CD14-positive monocyte (primary cell): ENCODE results near the gene CDK5RAP2. TPM values are rescaled to one million over a fixed set of nuclear protein-coding genes. Genes with fewer than 3 reads are reported as not detected.

Experiments used
- DNase-seq, 3 donors: peaks; one replicate each; pipeline ENCODE4 v3.0.0-alpha.2; 2011 to 2022
- H2AFZ ChIP-seq: 2 replicates; pipeline ENCODE4 v1.6.0; 2012; ENCODE audit warnings: mild to moderate bottlenecking, low read depth, low read length, inconsistent platforms; ENCODE audit not compliant: insufficient read depth, poor library complexity, severe bottlenecking
- H3K27ac ChIP-seq, 2 donors: 1 replicate in 1 of 2; 2 replicates in 1 of 2; pipeline ENCODE4 v1.5.1; 2012 to 2013; ENCODE audit warnings: low read length in 2 of 2, control low read depth in 1 of 2, inconsistent platforms in 1 of 2, low read depth in 1 of 2, mild to moderate bottlenecking in 1 of 2
- H3K27me3 ChIP-seq, 2 donors: one replicate each; pipeline versions ENCODE4 v1.6.0 to v1.6.1; 2011 to 2013; ENCODE audit warnings: low read length in 2 of 2; ENCODE audit not compliant: control insufficient read depth in 2 of 2, insufficient read depth in 2 of 2
- H3K36me3 ChIP-seq, 2 donors: replicated peaks in 1 of 2; 1 replicate in 1 of 2; 2 replicates in 1 of 2; pipeline versions ENCODE4 v1.5.1 to v1.6.1; 2012 to 2013; ENCODE audit warnings: low read length in 2 of 2, control low read depth in 1 of 2, inconsistent platforms in 1 of 2, mild to moderate bottlenecking in 1 of 2; ENCODE audit not compliant: insufficient read depth in 2 of 2, control insufficient read depth in 1 of 2
- H3K4me1 ChIP-seq, 2 donors: 1 replicate in 1 of 2; 2 replicates in 1 of 2; pipeline versions ENCODE4 v1.5.1 to v1.6.1; 2012 to 2013; ENCODE audit warnings: low read length in 2 of 2, control low read depth in 1 of 2, inconsistent platforms in 1 of 2, mild to moderate bottlenecking in 1 of 2, moderate library complexity in 1 of 2; ENCODE audit not compliant: insufficient read depth in 2 of 2, control insufficient read depth in 1 of 2
- H3K4me2 ChIP-seq: replicated peaks from 2 replicates; pipeline ENCODE3; 2012; ENCODE audit warnings: low read length, moderate library complexity, mild to moderate bottlenecking; ENCODE audit not compliant: poor library complexity, severe bottlenecking; ENCODE audit errors: extremely low read depth
- H3K4me3 ChIP-seq, 3 experiments: fragments of 200-600 bp in 1 of 3; sonication (generic) in 1 of 3; replicated peaks in 1 of 3; 1 replicate in 2 of 3; 2 replicates in 1 of 3; pipeline ENCODE4 v1.5.1; 2011 to 2013; ENCODE audit warnings: low read length in 3 of 3, mild to moderate bottlenecking in 3 of 3, control low read depth in 2 of 3, low read depth in 2 of 3, inconsistent platforms in 1 of 3, moderate library complexity in 1 of 3
- H3K79me2 ChIP-seq: 2 replicates; pipeline ENCODE4 v1.6.0; 2012; ENCODE audit warnings: mild to moderate bottlenecking, control low read depth, inconsistent platforms, low read length, moderate library complexity; ENCODE audit not compliant: insufficient read depth
- H3K9ac ChIP-seq: 2 replicates; pipeline ENCODE4 v1.6.0; 2017; ENCODE audit warnings: low read length, mild to moderate bottlenecking; ENCODE audit not compliant: insufficient read depth, poor library complexity, severe bottlenecking
- H3K9me3 ChIP-seq, 2 donors: replicated peaks in 1 of 2; 1 replicate in 1 of 2; 2 replicates in 1 of 2; pipeline versions ENCODE4 v1.5.1 to v1.6.1; 2012 to 2013; ENCODE audit warnings: low read length in 2 of 2, control low read depth in 1 of 2; ENCODE audit not compliant: control insufficient read depth in 1 of 2, insufficient read depth in 1 of 2
- H4K20me1 ChIP-seq: 2 replicates; pipeline ENCODE4 v1.6.0; 2012; ENCODE audit warnings: mild to moderate bottlenecking, low read length, control low read depth, moderate library complexity; ENCODE audit not compliant: insufficient read depth
- H3K27ac Mint-ChIP-seq, 7 donors: one replicate each; pipeline ENCODE4 v1.8.0; 2020; ENCODE audit warnings: mild to moderate bottlenecking in 7 of 7, mixed read lengths in 7 of 7, moderate library complexity in 6 of 7, inconsistent platforms in 2 of 7
- H3K27me3 Mint-ChIP-seq, 3 donors: one replicate each; pipeline ENCODE4 v1.8.0; 2021 to 2022; ENCODE audit warnings: low read depth in 3 of 3, mild to moderate bottlenecking in 3 of 3, mixed read lengths in 3 of 3, moderate library complexity in 3 of 3, inconsistent platforms in 1 of 3
- H3K36me3 Mint-ChIP-seq, 2 donors: one replicate each; pipeline ENCODE4 v1.8.0; 2020; ENCODE audit warnings: mixed read lengths in 2 of 2, inconsistent platforms in 1 of 2, mild to moderate bottlenecking in 1 of 2
- H3K4me1 Mint-ChIP-seq: one replicate; pipeline ENCODE4 v1.8.0; 2020; ENCODE audit warnings: mild to moderate bottlenecking, mixed read lengths
- H3K4me3 Mint-ChIP-seq, 2 donors: one replicate each; pipeline ENCODE4 v1.8.0; 2020; ENCODE audit warnings: mild to moderate bottlenecking in 2 of 2, mixed read lengths in 2 of 2, moderate library complexity in 1 of 2
- H3K9me3 Mint-ChIP-seq, 7 donors: one replicate each; pipeline ENCODE4 v1.8.0; 2020 to 2022; ENCODE audit warnings: mixed read lengths in 7 of 7, mild to moderate bottlenecking in 6 of 7, moderate library complexity in 6 of 7, inconsistent platforms in 2 of 7
- WGBS: methylation state at CpG from one replicate; pipeline ENCODE4 v1.1.5; 2013; ENCODE audit warnings: missing lambda C conversion rate; ENCODE audit not compliant: insufficient coverage; 5-methylcytosine and 5-hydroxymethylcytosine counted together
- intact Hi-C, 2 donors: fragments of 100-400 bp; cut with micrococcal nuclease; formaldehyde crosslinking; loops; one replicate each; pipeline versions ENCODE4 v1.15.0 to v1.15.1; 2023
- polyA plus RNA-seq, 3 donors: library from polyadenylated mRNA; depleted of rRNA in 1 of 3; unstranded in 2 of 3; stranded (reverse) in 1 of 3; fragments of 300-500 nt in 2 of 3; fragments of >200 nt in 1 of 3; fragmentation: Illumina TruSeq in 2 of 3; gene quantifications; 1 replicate in 2 of 3; 2 replicates in 1 of 3; pipeline ENCODE4 v1.2.3, GENCODE V29; 2012 to 2021
- TF ChIP-seq, protein P1 (sequence below): fragments of 200-600 bp; IDR thresholded peaks from one replicate; pipeline ENCODE4 v1.8.0; 2022; ENCODE audit warnings: antibody characterized with exemption, mild to moderate bottlenecking

Gene CDK5RAP2
- polyA plus RNA-seq, 3 donors, result 2.0 to 13.7 (median 6.1) TPM

DNA sequence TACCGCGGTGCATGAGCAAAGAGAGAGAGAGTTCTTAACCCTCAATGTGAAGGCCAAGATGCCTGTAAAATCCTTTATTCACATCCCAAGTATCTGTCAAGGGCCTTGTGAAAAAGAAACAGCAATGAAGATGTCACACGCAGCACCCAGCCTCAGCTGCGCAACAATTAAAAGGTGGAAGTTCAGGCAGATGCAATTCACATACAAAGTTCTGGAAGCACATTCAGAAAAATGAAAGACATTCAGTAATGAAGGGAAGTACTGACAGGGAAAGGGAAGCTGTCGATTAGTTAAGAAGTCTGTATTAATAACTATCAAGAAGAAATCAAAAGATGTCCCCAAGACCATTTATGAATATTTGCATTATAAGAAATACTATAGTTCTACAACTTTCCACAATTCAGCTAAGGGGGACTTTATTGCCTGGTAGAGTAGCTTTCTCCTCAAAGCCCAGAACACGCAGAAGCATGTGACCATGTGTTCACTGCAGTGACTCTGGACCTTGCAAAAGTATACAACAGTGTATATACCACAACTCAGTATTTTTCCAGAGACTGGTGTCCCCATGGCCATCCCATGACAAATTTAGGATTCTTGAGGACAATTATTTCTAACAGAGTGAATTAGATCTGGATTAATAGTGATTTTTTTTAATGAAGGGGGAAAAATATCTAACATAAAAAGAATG, 137.5 kb downstream of the CDK5RAP2 start:
- no peak for DNase-seq
- H3K9me3 Mint-ChIP-seq, result peaks cover 0 to 2% (median 0%) of the 10 kb centered on the region in 7 donors
- peak overlapping the region in 6 of 7 donors; percentile 21 to 70 (median 29) for H3K27ac Mint-ChIP-seq
- no peak overlapping the region for H3K4me2 ChIP-seq
- 91% methylated on average over 4 of the region's 6 CpGs for WGBS
- no peaks in the 10 kb centered on the region for H3K27me3 ChIP-seq
- no peak overlapping the region for H3K9ac ChIP-seq
- H3K9me3 ChIP-seq, result no peaks in the 10 kb centered on the region
- H3K36me3 Mint-ChIP-seq, result peaks cover 56% of the 10 kb centered on the region in 2 donors
- H3K27ac ChIP-seq, result peak overlapping the region in 1 of 2 donors; percentile 46
- TF ChIP-seq, protein P1, sequence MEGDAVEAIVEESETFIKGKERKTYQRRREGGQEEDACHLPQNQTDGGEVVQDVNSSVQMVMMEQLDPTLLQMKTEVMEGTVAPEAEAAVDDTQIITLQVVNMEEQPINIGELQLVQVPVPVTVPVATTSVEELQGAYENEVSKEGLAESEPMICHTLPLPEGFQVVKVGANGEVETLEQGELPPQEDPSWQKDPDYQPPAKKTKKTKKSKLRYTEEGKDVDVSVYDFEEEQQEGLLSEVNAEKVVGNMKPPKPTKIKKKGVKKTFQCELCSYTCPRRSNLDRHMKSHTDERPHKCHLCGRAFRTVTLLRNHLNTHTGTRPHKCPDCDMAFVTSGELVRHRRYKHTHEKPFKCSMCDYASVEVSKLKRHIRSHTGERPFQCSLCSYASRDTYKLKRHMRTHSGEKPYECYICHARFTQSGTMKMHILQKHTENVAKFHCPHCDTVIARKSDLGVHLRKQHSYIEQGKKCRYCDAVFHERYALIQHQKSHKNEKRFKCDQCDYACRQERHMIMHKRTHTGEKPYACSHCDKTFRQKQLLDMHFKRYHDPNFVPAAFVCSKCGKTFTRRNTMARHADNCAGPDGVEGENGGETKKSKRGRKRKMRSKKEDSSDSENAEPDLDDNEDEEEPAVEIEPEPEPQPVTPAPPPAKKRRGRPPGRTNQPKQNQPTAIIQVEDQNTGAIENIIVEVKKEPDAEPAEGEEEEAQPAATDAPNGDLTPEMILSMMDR, result no peak
- peaks cover 13% of the 10 kb centered on the region for H3K4me1 Mint-ChIP-seq
- peaks cover 14 to 19% of the 10 kb centered on the region in 2 donors for H3K4me1 ChIP-seq
- H3K4me3 Mint-ChIP-seq, result no peak overlapping the region
- no peak overlapping the region for H2AFZ ChIP-seq
- H3K4me3 ChIP-seq, result no peak overlapping the region
- H4K20me1 ChIP-seq, result no peaks in the 10 kb centered on the region
- no peaks in the 10 kb centered on the region for H3K79me2 ChIP-seq
- no peaks in the 10 kb centered on the region for H3K27me3 Mint-ChIP-seq
- intact Hi-C loops, result no loop called here
- H3K36me3 ChIP-seq, result peaks cover 21 to 79% of the 10 kb centered on the region in 2 donors

DNA sequence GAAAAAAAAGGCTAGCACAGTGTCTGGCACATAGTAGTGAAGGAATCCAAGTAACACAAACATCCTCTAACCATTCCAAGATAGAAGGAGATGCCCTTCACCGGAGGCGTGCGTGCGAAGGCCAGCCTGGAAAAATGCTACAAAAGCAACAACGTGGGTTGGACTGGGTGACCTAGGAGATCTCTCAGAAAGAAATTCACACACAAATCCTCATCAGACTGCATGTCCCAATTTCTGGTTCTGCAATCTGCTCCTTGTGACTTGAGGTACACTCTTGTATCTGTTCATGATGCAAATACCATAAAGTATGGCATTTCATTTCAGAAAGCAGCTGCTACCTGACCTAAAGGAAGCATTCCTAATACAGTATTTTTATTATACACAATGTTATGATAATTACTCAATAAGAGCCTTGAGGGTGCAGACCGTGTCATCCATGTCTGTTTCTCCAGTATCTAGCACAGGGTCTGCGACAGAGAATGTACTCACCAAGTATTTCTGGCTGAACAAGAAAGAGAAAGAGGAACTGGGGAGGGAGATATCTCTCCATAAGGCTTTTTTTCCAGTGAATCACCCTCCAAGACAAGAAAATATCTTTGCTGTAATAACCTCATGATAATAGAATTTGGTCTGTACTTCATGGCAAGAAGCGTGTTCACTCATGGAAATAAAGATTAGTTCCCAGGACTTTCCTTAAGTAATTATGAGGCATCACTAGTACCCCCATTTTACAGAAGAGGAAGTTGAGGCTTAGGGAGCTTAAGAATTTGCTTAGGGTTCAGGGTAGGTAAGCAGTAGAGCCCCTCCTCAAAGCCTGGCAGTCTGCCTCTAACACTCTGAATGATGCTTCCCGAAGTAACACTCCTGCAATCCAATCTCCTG, 138.3 kb downstream of the CDK5RAP2 start:
- Histone ChIP-seq H3K4me2 (no peak overlapping the region), H3K4me3 (no peak overlapping the region), H3K4me1 (peaks cover 13 to 23% of the 10 kb centered on the region in 2 donors), H2AFZ (no peak overlapping the region), H3K27me3 (no peaks in the 10 kb centered on the region), H3K27ac (peak overlapping the region in 1 of 2 donors; percentile 46), H3K9ac (no peak overlapping the region), H3K36me3 (peaks cover 21 to 81% of the 10 kb centered on the region in 2 donors), H3K9me3 (no peaks in the 10 kb centered on the region), H3K79me2 (no peaks in the 10 kb centered on the region), H4K20me1 (no peaks in the 10 kb centered on the region)
- H3K27me3 Mint-ChIP-seq, result no peaks in the 10 kb centered on the region
- H3K4me1 Mint-ChIP-seq, result peaks cover 20% of the 10 kb centered on the region
- DNase-seq, result no peak
- peaks cover 61 to 62% of the 10 kb centered on the region in 2 donors for H3K36me3 Mint-ChIP-seq
- 100% methylated on average over 1 of the region's 9 CpGs for WGBS
- peak overlapping the region in 6 of 7 donors; percentile 0 to 70 (median 25) for H3K27ac Mint-ChIP-seq
- peaks cover 0 to 2% (median 0%) of the 10 kb centered on the region in 7 donors for H3K9me3 Mint-ChIP-seq
- TF ChIP-seq, protein P1, result no peak
- intact Hi-C loops, result no loop called here
- H3K4me3 Mint-ChIP-seq, result no peak overlapping the region
